A549 (cell line): Measurements from ENCODE around the gene ZNF385A. TPM values are rescaled to one million over a fixed set of nuclear protein-coding genes. Genes with fewer than 3 reads are reported as not detected.

Experiments
- ATAC-seq, 2 experiments: fragments of 200-7000 bp in 1 of 2; fragments of >200 bp in 1 of 2; cut with Nextera tagmentation in 1 of 2; cut with Tn5 transposase in 1 of 2; 3 replicates each; pipeline versions ENCODE4 v1.8.0 to v1.9.1; 2018 to 2020; ENCODE audit warnings: mild to moderate bottlenecking in 1 of 2, moderate library complexity in 1 of 2
- CTCF ChIA-PET: fragments of 300-600 bp; sonication (Branson Sonifier 250); formaldehyde crosslinking; extraction: SDS; loops from one replicate; lab custom pipeline; 2021; ENCODE audit warnings: antibody characterized with exemption, inconsistent platforms; lab: Yijun Ruan, JAX
- POLR2A ChIA-PET: fragments of 350-600 bp; formaldehyde crosslinking; extraction: SDS; loops from one replicate; lab custom pipeline; 2021; ENCODE audit warnings: antibody characterized with exemption, inconsistent platforms; lab: Yijun Ruan, JAX
- DNase-seq, 2 experiments: peaks; one replicate each; pipeline versions ENCODE4 v3.0.0 to v3.0.0-alpha.2; 2011 to 2016; ENCODE audit warnings: low read depth in 1 of 2, low spot score in 1 of 2
- FAIRE-seq: peaks from 2 replicates; lab custom pipeline; 2011; peaks lifted over from hg19 to GRCh38; lab: Jason Lieb, UNC
- H3K27ac ChIP-seq, 2 experiments: fragments of >200 bp; sonication (Bioruptor Twin); formaldehyde crosslinking; 3 replicates each; pipeline ENCODE4 v1.5.1; 2016 to 2017
- H3K4me1 ChIP-seq: fragments of >200 bp; sonication (Bioruptor Twin); formaldehyde crosslinking; 3 replicates; pipeline ENCODE4 v1.6.1; 2016
- H3K4me2 ChIP-seq: fragments of >200 bp; sonication (Bioruptor Twin); formaldehyde crosslinking; 3 replicates; pipeline ENCODE4 v1.6.1; 2016
- H3K4me3 ChIP-seq: fragments of >200 bp; sonication (Bioruptor Twin); formaldehyde crosslinking; 3 replicates; pipeline ENCODE4 v1.5.1; 2016
- H3K9me3 ChIP-seq: fragments of >200 bp; sonication (Bioruptor Twin); formaldehyde crosslinking; 3 replicates; pipeline ENCODE4 v1.6.1; 2016
- CBX8 ChIP-seq: fragments of 200-600 bp; sonication (generic); IDR thresholded peaks from 2 replicates; pipeline ENCODE4 v1.6.1; 2016
- CEBPB ChIP-seq, 2 experiments: fragments of >200 bp in 1 of 2; sonication (Bioruptor Twin) in 1 of 2; formaldehyde crosslinking in 1 of 2; IDR thresholded peaks; 2 replicates each; pipeline ENCODE4 v1.6.1; 2012 to 2016
- CHD2 ChIP-seq: fragments of 150-350 bp; IDR thresholded peaks from 2 replicates; pipeline ENCODE4 v1.6.1; 2014; ENCODE audit warnings: low read length; ENCODE audit not compliant: partially characterized antibody
- CHD4 ChIP-seq: fragments of 200-600 bp; sonication (generic); IDR thresholded peaks from 2 replicates; pipeline ENCODE4 v1.6.1; 2016; ENCODE audit warnings: antibody characterized with exemption, mild to moderate bottlenecking, borderline replicate concordance
- EHMT2 ChIP-seq: fragments of 200-600 bp; sonication (generic); IDR thresholded peaks from 2 replicates; pipeline ENCODE4 v1.6.1; 2016; ENCODE audit warnings: antibody characterized with exemption, low read depth, mild to moderate bottlenecking, moderate library complexity
- FOSL2 ChIP-seq, 2 experiments: fragments of 450-650 bp in 1 of 2; fragments of >200 bp in 1 of 2; sonication (Bioruptor Twin) in 1 of 2; formaldehyde crosslinking; IDR thresholded peaks; 2 replicates each; pipeline versions ENCODE4 v1.5.0 to v1.6.1; 2016 to 2020; ENCODE audit warnings: mild to moderate bottlenecking in 1 of 2, moderate library complexity in 1 of 2
- GATA3 ChIP-seq: IDR thresholded peaks from 2 replicates; pipeline ENCODE4 v1.6.1; 2012; ENCODE audit warnings: borderline replicate concordance
- HOXA7 ChIP-seq: fragments of 250-450 bp; sonication (Bioruptor Pico); IDR thresholded peaks from 2 replicates; pipeline ENCODE4 v1.5.0; 2020; ENCODE audit warnings: mild to moderate bottlenecking, moderate library complexity
- JUNB ChIP-seq: fragments of >200 bp; sonication (Bioruptor Twin); formaldehyde crosslinking; IDR thresholded peaks from 2 replicates; pipeline ENCODE4 v1.6.1; 2016
- KDM5A ChIP-seq: fragments of 200-600 bp; sonication (generic); IDR thresholded peaks from 2 replicates; pipeline ENCODE4 v1.6.1; 2016; ENCODE audit warnings: antibody characterized with exemption, mild to moderate bottlenecking
- MAFK ChIP-seq: fragments of 450-650 bp; IDR thresholded peaks from 2 replicates; pipeline ENCODE4 v1.6.1; 2014; ENCODE audit not compliant: partially characterized antibody
- MYC ChIP-seq: IDR thresholded peaks from 2 replicates; pipeline ENCODE4 v1.6.1; 2012; ENCODE audit warnings: mild to moderate bottlenecking, inconsistent platforms, low read length, improper control_type of control experiment, borderline replicate concordance
- NFE2L2 ChIP-seq: fragments of 150-350 bp; conservative IDR thresholded peaks from 2 replicates; pipeline ENCODE4 v1.6.1; 2014; ENCODE audit warnings: low read length
- NPAS2 ChIP-seq: fragments of 250-450 bp; sonication (Bioruptor Pico); IDR thresholded peaks from 2 replicates; pipeline ENCODE4 v1.8.0; 2022; ENCODE audit warnings: mild to moderate bottlenecking, moderate library complexity, borderline replicate concordance
- NR3C1 ChIP-seq: fragments of >200 bp; sonication (Bioruptor Twin); formaldehyde crosslinking; IDR thresholded peaks from 3 replicates; pipeline ENCODE4 v1.6.1; 2017
- PHF8 ChIP-seq: fragments of 200-600 bp; sonication (generic); IDR thresholded peaks from 2 replicates; pipeline ENCODE4 v1.6.1; 2016; ENCODE audit warnings: low read depth, mild to moderate bottlenecking, antibody characterized with exemption, moderate library complexity, borderline replicate concordance
- POLR2A ChIP-seq: IDR thresholded peaks from 2 replicates; pipeline ENCODE4 v1.6.1; 2012; ENCODE audit warnings: mild to moderate bottlenecking, low read length
- POLR2AphosphoS2 ChIP-seq: conservative IDR thresholded peaks from 2 replicates; pipeline ENCODE4 v1.6.1; 2012; ENCODE audit warnings: low read length, improper control_type of control experiment, inconsistent platforms
- RAD21 ChIP-seq, 2 experiments: fragments of >200 bp in 1 of 2; sonication (Bioruptor Twin) in 1 of 2; formaldehyde crosslinking in 1 of 2; IDR thresholded peaks in 1 of 2; conservative IDR thresholded peaks in 1 of 2; 2 replicates in 1 of 2; 3 replicates in 1 of 2; pipeline ENCODE4 v1.6.1; 2012 to 2018; ENCODE audit warnings: inconsistent platforms in 1 of 2
- RCOR1 ChIP-seq: fragments of 150-350 bp; IDR thresholded peaks from 2 replicates; pipeline ENCODE4 v1.6.1; 2014; ENCODE audit warnings: antibody characterized with exemption, low read length, low read depth
- RNF2 ChIP-seq: fragments of 200-600 bp; sonication (generic); IDR thresholded peaks from 2 replicates; pipeline ENCODE4 v1.6.1; 2016; ENCODE audit warnings: low read depth, mild to moderate bottlenecking, antibody characterized with exemption, moderate library complexity, borderline replicate concordance
- ZC3H11A ChIP-seq: fragments of 450-650 bp; IDR thresholded peaks from 2 replicates; pipeline ENCODE4 v1.6.1; 2014; ENCODE audit warnings: antibody characterized with exemption, mild to moderate bottlenecking
- ZNF302 ChIP-seq: fragments of 250-450 bp; sonication (Bioruptor Pico); IDR thresholded peaks from 2 replicates; pipeline ENCODE4 v1.9.0; 2021; ENCODE audit warnings: inconsistent platforms, mild to moderate bottlenecking, moderate library complexity
- WGBS: methylation state at CpG from one replicate; pipeline ENCODE4 v1.1.6; 2017; ENCODE audit errors: missing lambda C conversion rate; 5-methylcytosine and 5-hydroxymethylcytosine counted together
- polyA plus RNA-seq, 4 experiments: library from polyadenylated mRNA; depleted of rRNA in 3 of 4; stranded (reverse); fragments of >200 nt; fragmentation: RNase III in 1 of 4; extraction: RNeasy Plus Mini Kit Qiagen cat#74134 plus additional on column Dnase treatment in 1 of 4; gene quantifications; 2 replicates in 3 of 4; 3 replicates in 1 of 4; pipeline ENCODE4 v1.2.3, GENCODE V29; 2011 to 2017
- TF ChIP-seq, protein P1 (sequence below): fragments of >200 bp; sonication (Bioruptor Twin); formaldehyde crosslinking; IDR thresholded peaks from 3 replicates; pipeline ENCODE4 v1.6.1; 2016
- TF ChIP-seq, protein P2 (sequence below): IDR thresholded peaks from 2 replicates; pipeline ENCODE4 v1.6.1; 2012; ENCODE audit warnings: low read depth, borderline replicate concordance
- TF ChIP-seq, protein P3 (sequence below): fragments of 250-450 bp; sonication (Bioruptor Pico); IDR thresholded peaks from 2 replicates; pipeline ENCODE4 v1.5.0; 2021; ENCODE audit warnings: mild to moderate bottlenecking, moderate library complexity, borderline replicate concordance
- TF ChIP-seq, protein P4 (sequence below): fragments of 150-350 bp; IDR thresholded peaks from 2 replicates; pipeline ENCODE4 v1.6.1; 2014; ENCODE audit warnings: low read depth, mild to moderate bottlenecking, low read length
- TF ChIP-seq, protein P5 (sequence below): IDR thresholded peaks from 2 replicates; pipeline ENCODE4 v1.6.1; 2012
- TF ChIP-seq, protein P6 (sequence below): fragments of 250-450 bp; sonication (Bioruptor Pico); IDR thresholded peaks from 2 replicates; pipeline ENCODE4 v1.5.0; 2020; ENCODE audit warnings: low read depth, mild to moderate bottlenecking, moderate library complexity

Gene ZNF385A
- polyA plus RNA-seq, 2 of the 4 experiments (the other 2 are of a cell fraction), result 1.8 to 14.9 TPM

DNA sequence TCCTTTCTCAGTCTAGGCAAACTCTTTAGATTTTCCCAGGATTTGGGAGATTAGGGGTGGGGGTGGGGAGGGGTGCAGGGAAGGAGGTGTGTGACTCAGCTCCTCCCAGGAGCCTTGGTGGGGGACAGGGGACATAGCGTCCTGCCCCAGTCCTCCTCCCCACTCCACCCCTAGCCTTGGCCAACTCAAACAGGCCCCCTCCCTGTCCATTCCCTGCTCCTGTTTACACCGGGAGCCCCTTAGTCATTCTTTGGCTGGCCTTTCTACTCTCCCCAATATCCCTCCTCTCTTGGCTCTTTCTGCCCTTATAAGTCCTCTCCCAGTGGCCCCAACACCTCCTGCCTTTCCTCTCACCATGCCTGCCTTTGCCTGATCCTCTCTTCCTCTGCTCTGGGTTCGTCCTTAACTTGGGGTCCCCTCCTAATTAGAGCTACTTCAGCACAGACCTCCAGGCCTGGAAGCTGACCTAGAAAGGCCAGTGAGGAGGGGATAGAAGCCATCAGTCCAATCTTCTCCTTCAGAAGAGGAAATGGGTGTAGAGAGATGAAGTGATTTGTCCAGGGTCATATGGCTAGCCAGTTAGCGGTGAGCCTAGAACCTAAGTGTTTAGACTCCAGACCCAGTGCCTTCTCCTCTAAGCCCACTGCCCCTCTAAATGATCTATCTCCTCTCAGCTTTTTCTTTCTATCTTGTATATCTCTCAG lies 36.8 kb upstream of the ZNF385A start:
- no peak for TF ChIP-seq CHD4
- no peak for TF ChIP-seq GATA3
- no peak for TF ChIP-seq ZC3H11A
- TF ChIP-seq, protein P1, sequence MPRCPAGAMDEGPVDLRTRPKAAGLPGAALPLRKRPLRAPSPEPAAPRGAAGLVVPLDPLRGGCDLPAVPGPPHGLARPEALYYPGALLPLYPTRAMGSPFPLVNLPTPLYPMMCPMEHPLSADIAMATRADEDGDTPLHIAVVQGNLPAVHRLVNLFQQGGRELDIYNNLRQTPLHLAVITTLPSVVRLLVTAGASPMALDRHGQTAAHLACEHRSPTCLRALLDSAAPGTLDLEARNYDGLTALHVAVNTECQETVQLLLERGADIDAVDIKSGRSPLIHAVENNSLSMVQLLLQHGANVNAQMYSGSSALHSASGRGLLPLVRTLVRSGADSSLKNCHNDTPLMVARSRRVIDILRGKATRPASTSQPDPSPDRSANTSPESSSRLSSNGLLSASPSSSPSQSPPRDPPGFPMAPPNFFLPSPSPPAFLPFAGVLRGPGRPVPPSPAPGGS, result no peak
- TF ChIP-seq POLR2A, result no peak
- no peak for TF ChIP-seq HOXA7 (CRISPR knock-in tag)
- no peak for TF ChIP-seq NR3C1
- no peak for TF ChIP-seq PHF8
- TF ChIP-seq, protein P2, sequence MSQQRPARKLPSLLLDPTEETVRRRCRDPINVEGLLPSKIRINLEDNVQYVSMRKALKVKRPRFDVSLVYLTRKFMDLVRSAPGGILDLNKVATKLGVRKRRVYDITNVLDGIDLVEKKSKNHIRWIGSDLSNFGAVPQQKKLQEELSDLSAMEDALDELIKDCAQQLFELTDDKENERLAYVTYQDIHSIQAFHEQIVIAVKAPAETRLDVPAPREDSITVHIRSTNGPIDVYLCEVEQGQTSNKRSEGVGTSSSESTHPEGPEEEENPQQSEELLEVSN, result no peak
- TF ChIP-seq RAD21 (conservative IDR thresholded peaks at IDR 0.05 in 1 of 2, IDR thresholded peaks at IDR 0.05 in 1 of 2), result no peak
- no peak for TF ChIP-seq MAFK
- H3K4me2 ChIP-seq, result peak overlapping the region; percentile 81
- no peaks in the 10 kb centered on the region for H3K9me3 ChIP-seq
- ATAC-seq (peak in 1 of 2 experiments; percentile 5; a peak in 1 of 6 replicates), FAIRE-seq (no peak), DNase-seq (no peak)
- 55% methylated on average over 4 of the region's 4 CpGs for WGBS
- ChIA-PET CTCF (interaction anchor here (1.1 to 47.9 kb wide), 4 partner anchors 13 to 53 kb away, joined by 3 to 1279 read pairs (median 110); no protein-coding TSS in a partner anchor), POLR2A (no interaction called here)
- peak overlapping the region; percentile 94 to 99 for H3K27ac ChIP-seq
- no peak overlapping the region for H3K4me3 ChIP-seq
- peaks cover 65% of the 10 kb centered on the region for H3K4me1 ChIP-seq

DNA sequence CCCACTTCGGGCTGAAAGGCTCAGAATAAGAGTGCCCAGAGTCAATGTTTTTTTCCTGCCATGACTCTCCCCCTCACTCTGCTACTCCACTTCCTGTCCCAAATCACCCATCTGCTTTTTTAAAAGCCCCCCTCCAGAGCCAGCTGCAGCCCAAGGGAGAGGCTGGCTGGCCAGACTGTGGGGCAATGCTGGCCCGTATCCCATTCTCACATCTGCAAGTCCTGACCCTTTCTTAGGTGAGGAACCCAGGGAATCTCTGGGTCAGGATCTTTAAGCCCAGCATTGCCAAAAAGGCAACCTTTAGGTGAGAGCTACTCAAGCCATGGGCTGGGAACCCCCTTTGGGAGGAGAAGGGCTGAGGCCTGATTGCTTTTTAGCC lies 36.2 kb upstream of the ZNF385A start:
- Histone ChIP-seq H3K4me2 (peak overlapping the region; percentile 81), H3K4me1 (peaks cover 65% of the 10 kb centered on the region), H3K27ac (peak overlapping the region; percentile 94 to 99), H3K9me3 (no peaks in the 10 kb centered on the region)
- ATAC-seq, result no peak
- POLR2A ChIA-PET, result interaction anchor here (0.7 kb wide), 1 partner anchor 21 kb away, joined by 3 read pairs; no protein-coding TSS in a partner anchor
- 94% methylated on average over 2 of the region's 2 CpGs for WGBS
- TF ChIP-seq MYC (no peak), NPAS2 (CRISPR knock-in tag) (no peak), NFE2L2 (no peak), EHMT2 (no peak), KDM5A (no peak), POLR2AphosphoS2 (no peak), RCOR1 (no peak), CHD2 (no peak), RNF2 (no peak), CEBPB (IDR thresholded peaks at IDR 0.05) (no peak), CBX8 (no peak), FOSL2 (IDR thresholded peaks at IDR 0.05) (no peak), FOSL2 (CRISPR knock-in tag; IDR thresholded peaks at IDR 0.05) (no peak), GATA3 (no peak), ZNF302 (CRISPR knock-in tag) (no peak), JUNB (no peak)
- TF ChIP-seq, protein P3, sequence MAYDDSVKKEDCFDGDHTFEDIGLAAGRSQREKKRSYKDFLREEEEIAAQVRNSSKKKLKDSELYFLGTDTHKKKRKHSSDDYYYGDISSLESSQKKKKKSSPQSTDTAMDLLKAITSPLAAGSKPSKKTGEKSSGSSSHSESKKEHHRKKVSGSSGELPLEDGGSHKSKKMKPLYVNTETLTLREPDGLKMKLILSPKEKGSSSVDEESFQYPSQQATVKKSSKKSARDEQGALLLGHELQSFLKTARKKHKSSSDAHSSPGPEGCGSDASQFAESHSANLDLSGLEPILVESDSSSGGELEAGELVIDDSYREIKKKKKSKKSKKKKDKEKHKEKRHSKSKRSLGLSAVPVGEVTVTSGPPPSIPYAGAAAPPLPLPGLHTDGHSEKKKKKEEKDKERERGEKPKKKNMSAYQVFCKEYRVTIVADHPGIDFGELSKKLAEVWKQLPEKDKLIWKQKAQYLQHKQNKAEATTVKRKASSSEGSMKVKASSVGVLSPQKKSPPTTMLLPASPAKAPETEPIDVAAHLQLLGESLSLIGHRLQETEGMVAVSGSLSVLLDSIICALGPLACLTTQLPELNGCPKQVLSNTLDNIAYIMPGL (CRISPR knock-in tag), result no peak
- TF ChIP-seq, protein P4, sequence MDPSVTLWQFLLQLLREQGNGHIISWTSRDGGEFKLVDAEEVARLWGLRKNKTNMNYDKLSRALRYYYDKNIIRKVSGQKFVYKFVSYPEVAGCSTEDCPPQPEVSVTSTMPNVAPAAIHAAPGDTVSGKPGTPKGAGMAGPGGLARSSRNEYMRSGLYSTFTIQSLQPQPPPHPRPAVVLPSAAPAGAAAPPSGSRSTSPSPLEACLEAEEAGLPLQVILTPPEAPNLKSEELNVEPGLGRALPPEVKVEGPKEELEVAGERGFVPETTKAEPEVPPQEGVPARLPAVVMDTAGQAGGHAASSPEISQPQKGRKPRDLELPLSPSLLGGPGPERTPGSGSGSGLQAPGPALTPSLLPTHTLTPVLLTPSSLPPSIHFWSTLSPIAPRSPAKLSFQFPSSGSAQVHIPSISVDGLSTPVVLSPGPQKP, result no peak
- TF ChIP-seq, protein P5, sequence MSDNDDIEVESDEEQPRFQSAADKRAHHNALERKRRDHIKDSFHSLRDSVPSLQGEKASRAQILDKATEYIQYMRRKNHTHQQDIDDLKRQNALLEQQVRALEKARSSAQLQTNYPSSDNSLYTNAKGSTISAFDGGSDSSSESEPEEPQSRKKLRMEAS, result no peak
- TF ChIP-seq, protein P2, result no peak
- TF ChIP-seq, protein P6, sequence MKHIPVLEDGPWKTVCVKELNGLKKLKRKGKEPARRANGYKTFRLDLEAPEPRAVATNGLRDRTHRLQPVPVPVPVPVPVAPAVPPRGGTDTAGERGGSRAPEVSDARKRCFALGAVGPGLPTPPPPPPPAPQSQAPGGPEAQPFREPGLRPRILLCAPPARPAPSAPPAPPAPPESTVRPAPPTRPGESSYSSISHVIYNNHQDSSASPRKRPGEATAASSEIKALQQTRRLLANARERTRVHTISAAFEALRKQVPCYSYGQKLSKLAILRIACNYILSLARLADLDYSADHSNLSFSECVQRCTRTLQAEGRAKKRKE (CRISPR knock-in tag), result no peak
- TF ChIP-seq, all 56 proteins: peak for 0
- DNase-seq, result no peak
- FAIRE-seq, result no peak
- no peak overlapping the region for H3K4me3 ChIP-seq
- CTCF ChIA-PET, result interaction anchor here (0.9 to 47.9 kb wide), 5 partner anchors 14 to 52 kb away, joined by 3 to 1279 read pairs (median 11); no protein-coding TSS in a partner anchor
